GM19043 (cell line): ENCODE measurements around the gene KANSL1L.

Experiments
- ATAC-seq: cut with Tn5 transposase; IDR thresholded peaks from one replicate; pipeline ENCODE4 v1.9.1; 2021; ENCODE audit warnings: low read depth; ENCODE audit not compliant: unreplicated experiment

Gene KANSL1L

DNA sequence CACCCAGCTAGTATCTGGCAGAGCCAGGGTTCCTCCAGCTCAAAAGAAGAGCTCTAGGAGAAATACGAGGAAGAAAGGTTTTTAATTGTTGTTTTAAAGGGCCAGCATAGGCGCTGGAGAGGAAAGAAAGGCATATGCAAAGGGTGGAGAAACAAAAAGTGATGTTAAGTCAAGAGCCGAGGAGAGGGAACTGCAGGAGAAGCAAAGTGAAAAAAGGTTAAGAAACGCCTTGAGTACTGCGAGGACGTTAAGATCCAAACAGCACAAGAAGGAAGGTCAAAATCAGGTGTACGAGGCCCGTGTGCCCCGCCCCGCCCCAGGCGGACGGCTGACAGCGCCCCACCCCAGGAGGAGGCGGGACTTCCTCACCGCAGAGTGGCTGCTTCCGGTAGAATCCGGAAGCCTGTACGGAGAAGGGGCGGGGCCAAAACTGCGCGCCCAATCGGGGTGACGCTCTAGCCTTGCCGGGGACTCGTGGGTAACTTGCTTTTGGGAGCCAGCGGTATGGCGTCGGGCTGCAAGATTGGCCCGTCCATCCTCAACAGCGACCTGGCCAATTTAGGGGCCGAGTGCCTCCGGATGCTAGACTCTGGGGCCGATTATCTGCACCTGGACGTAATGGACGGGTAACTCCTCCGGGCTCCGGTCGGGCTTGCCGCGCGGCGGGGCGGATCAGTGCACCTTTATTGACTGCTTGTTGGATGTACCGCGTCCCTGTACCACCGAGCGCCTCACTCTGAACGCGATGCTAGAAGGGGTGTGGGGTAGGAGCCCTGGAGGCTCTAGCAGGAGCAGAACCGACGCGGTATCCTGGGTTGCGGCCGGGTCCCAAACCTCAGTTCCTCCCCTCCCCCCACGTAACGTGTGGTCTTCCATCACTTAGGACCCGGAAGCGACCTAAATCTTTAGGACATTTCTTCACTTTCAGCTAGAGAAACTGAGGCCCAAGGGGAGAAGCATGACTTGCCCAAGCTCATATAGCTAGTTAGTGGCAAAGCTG is 168.8 kb downstream of the KANSL1L start, which contains the start of gene RPE:
Gene RPE (plus strand): TSS at position 481 of the 1,000 bp plus-strand sequence. CDS start 24 bp downstream, at position 505.
- peak; percentile 99 for ATAC-seq

DNA sequence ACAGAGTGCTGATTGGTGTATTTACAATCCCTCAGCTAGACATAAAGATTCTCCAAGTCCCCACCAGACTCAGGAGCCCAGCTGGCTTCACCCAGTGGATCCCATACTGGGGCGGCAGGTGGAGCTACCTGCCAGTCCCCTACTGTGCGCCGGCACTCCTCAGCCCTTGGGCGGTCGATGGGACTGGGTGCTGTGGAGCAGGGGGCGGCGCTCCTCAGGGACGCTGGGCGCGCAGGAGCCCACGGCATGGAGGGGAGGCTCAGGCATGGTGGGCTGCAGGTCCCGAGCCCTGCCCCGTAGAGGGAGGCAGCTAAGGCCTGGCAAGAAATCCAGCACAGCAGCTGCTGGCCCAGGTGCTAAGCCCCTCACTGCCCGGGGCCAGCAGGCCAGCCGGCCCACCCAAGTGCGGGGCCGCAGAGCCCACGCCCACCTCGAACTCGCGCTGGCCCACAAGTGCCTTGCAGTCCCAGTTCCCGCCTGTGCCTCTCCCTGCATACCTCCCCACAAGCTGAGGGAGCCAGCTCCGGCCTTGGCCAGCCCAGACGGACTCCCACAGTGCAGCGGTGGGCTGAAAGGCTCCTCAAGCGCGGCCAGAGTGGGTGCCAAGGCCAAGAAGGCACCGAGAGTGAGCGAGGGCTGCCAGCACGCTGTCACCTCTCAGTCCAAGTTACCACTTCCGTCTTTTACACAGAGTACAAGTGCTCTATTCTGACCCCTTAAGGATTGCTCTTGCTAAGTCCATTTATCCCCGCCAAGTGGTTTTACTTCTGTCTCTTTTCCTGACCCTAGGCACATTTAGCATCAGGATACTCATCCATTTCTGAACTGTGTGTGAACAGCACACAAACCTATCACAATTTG is 170.5 kb downstream of the KANSL1L start:
- ATAC-seq: no peak

DNA sequence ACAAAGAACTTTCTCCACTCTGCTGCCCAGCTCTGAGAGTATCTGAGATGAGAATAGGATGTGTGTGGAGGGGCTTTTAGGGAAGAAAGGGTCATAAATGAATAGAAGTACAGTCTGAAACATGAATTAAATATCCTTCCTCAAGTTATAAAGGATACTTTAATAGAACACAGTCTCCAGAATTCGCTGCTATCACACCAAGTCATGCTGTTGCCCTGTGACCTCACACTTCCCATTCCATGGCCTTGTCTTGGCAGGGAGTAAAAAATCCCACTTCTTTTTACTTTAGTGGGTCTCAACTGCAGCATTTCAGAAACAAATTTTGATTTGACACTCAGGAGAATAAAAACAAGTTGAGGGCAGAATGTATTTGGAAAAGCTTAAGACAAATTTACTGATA is 172.6 kb downstream of the KANSL1L start:
- ATAC-seq: no peak

DNA sequence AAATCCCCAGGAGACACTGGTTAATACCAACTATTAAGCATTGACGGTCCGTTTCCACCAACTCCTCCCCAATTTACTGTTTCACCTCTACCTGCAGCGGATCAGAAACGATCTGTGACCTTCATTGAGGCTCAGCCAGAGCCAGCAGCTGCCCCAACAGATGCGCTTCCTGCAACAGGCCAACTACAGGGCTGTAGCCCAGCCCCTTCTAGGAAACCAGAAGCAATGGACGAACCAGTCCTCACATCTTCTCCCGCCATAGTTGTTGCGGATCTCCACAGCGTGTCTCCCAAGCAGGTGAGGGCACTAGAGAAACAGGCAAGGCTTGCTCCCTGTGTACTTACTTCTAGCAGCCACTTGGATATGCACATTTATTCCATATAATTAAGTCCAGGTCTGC is 177.2 kb downstream of the KANSL1L start:
- ATAC-seq: no peak

DNA sequence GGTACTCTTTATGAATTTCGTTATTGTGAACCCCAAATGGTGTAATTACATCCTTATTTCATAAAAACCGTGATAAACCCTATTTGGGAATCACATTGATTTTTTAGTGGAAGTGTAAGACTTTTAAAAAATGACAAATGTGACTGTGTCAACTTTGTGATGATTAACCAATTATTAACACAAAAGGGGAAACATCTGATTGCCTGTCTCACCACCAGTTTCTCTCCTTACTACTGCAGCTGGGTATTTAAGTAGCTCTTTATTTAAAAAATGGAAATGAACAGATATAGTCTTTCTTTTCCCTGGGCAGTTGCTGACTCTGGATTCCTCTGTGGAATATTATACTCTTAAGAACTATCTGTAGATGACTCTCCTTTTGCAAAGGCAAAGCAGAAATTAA is 180.4 kb downstream of the KANSL1L start:
- ATAC-seq: no peak

DNA sequence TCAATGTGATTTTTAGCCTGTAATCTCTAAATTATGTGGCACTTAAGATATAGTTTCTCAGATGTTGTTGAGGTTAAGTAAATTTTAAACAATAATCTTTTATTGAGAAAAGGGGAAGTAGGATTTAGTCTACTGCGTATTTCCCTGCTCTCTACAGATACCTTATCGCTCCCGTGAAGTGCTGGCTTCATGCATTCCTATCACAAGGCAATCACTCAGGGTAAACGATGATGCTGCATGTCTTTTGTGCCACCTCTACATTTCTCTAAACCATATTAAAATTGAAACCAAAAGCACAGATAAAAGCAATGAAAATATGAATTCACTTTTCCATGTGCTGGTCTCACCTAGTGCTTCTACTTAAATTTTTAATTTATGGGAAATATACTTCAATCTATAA is 183.2 kb downstream of the KANSL1L start:
- ATAC-seq: peak; percentile 49

DNA sequence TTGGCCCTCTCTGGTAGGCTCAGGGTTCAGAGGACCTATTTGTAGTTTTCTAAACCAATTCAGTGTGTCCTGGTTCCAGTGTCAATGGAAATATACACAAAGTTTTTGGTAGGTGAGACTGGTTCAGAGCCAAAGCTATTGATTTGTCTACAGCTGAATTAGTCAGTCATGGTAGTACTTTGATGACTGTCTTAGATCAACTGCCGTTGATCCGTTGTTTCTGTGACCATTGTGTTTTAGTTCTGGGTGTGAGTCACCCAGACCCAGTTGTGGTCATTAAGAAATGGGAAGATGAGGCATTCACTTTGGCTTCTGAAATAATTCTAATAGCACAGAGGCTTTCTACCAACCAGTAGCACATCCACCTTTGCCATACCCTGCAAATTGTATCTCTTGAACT is 184.8 kb downstream of the KANSL1L start:
- no peak for ATAC-seq

DNA sequence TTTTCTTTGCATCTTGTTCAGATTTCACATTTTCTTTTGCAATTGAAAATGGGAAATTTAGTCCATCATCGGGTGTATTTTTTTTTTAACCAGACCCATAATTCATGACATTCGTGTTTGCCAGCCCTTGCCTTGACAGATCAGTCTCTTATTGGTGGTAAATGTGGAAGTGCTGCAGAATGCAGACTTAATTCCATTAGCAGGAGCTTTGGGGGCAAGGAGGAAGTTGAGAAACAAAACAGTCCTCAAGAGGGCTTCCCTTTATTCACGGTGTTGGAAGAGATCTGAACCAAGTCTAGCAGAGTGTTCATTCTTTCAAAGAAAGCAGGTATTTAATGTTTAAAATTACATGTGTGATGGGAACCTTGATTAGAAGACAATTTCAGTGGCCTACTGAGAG is 185.3 kb downstream of the KANSL1L start:
- ATAC-seq: no peak

DNA sequence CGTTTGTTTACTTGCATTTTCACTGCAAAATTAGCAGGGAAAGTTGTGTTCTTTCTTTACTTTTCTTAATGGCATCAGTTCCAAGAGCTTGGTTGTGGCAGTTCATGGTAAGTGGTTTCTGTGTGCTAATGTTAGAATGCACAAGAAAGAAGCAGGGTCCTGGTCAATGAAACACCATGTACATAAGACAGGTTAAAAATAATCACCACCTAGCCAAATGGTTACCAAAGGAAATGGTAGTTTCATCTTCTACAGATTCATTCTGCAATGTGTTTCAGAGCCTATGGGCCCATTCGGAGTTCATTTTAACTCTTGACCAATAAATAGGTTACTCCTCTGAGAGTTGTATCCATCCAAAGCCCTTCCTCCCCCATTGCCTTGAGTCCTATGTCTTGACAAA is 186.9 kb downstream of the KANSL1L start:
- no peak for ATAC-seq

DNA sequence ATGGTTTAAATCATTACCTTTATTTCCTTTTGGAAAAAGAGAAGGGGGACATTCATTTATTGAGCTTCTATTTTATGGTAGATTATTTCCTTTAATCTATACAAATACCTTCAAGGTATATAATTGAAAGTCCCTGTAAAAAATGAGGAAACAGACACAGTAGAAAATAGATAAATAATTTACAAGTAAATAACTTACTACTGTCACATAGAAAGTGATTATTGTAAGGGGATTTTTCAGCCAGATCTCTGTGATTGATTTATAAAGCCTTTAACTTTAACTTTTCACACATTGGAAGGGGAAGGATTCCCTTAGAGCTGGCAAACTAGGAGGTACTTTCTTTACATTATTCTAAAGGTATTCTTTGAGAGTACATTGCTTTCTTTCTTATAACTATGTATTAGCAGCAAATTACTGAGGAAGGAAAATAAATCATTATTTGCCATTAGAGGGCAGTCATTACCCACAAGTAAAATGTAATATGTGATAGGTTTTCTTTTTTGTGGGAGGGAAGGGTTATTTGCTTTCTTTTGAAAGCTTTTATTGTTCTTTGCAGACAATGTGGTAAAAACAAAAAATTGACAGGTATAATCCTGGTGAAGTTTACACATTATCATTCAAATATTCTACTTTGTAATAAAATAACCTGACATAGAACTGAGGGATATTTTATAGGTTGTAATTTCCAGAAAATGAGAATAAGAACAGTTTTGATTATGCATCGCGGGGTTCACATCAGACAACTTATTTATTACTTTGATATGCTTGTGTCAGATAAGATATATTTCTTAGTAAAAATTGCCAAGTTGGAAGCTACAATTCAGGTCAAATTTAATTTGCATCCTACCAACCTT is 193.6 kb downstream of the KANSL1L start:
- ATAC-seq: peak; percentile 47

DNA sequence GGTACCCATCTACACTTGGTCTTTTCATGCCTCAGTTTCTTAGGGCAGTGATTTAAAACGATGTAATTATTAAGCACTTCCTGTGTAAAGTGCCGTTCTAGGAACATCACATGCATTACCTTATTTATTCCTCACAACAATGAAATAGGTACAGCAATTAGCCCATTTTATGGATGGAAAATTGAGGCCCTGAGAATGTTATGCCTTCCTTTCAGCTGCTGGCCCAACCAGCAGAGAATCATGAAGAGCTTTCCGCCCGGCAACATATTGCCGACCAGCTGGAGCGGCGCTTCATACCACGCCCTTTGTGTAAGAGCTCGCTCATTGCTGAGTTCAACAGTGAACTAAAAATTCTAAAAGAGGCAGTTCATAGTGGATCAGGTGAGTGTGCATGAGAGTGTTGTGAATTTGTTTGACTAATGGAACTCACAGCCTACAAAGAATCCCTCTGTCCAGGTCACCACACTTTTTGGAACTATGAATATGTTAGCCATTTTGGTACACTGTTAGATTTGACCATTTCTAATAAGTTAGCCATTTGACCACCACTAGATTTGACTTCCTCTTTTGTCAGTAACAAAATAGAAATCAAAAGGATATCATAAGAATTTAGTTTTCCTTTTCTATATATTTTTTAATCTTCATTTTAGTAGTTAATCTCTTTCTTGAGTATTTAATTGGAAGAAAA is 194.4 kb downstream of the KANSL1L start:
- ATAC-seq: peak; percentile 84

DNA sequence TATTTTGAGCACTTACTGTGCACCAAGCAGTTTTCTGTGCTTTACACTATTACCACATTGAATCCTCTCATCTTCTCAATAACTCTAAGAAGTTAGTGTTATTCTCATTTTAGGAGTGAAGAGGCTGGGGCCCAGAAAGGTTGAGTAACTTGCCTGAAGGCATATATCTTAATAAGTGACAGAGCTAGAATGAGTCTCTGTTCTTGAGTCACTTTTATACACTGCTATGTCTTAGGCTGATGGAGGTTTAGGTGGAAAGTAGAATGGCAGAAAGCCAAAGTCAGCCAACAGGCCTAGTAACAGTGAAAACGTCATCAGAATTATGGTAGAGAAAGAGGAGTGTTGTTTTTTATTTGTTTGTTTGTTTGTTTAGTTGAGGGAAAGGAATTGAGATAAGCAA is 196.6 kb downstream of the KANSL1L start:
- ATAC-seq: no peak

DNA sequence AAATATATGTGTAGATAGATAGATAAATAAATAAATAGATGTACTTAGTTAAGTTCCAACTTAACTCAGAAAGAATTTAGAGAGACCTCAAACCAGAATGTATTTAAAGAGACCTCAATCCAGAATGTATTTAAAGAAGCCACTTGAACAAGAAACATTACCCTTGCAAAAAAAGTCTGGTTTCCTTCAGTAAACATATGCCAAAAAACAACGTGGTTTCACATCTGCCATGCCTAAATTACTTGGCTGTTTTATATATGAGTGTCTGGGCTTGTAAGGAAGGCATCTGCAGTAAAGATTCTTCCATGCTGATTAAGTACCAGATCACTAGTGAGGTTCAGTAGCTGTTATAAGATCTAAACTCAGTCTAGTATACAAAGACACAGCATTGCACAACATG is 197.9 kb downstream of the KANSL1L start:
- ATAC-seq: no peak
